PFSK-1 (cell line): ENCODE results near the gene SCNN1B.

Experiments used
- FOXP2 ChIP-seq: optimal IDR thresholded peaks from 2 replicates; pipeline ENCODE3; 2011; ENCODE audit warnings: borderline replicate concordance, control low read depth, inconsistent platforms; ENCODE audit not compliant: insufficient read depth; ENCODE audit errors: extremely low read length, extremely low read depth
- POLR2AphosphoS5 ChIP-seq: IDR thresholded peaks from 2 replicates; pipeline ENCODE4 v1.6.1; 2012; ENCODE audit warnings: low read depth, mild to moderate bottlenecking, control low read depth, low read length, moderate library complexity
- REST ChIP-seq, 2 experiments: IDR thresholded peaks; 2 replicates each; pipeline versions ENCODE4 v1.6.1 to v1.8.0; 2011 to 2012; ENCODE audit warnings: low read depth in 2 of 2, low read length in 2 of 2, control low read depth in 1 of 2, inconsistent platforms in 1 of 2, mild to moderate bottlenecking in 1 of 2, moderate library complexity in 1 of 2; ENCODE audit not compliant: insufficient read depth in 1 of 2
- SIN3A ChIP-seq: IDR thresholded peaks from 2 replicates; pipeline ENCODE4 v1.6.1; 2012; ENCODE audit warnings: mild to moderate bottlenecking, low read length, moderate library complexity, borderline replicate concordance; ENCODE audit not compliant: insufficient read depth
- TAF1 ChIP-seq: IDR thresholded peaks from 2 replicates; pipeline ENCODE4 v1.6.1; 2012; ENCODE audit warnings: low read length, control low read depth, borderline replicate concordance; ENCODE audit not compliant: insufficient read depth

- no peak for TF ChIP-seq POLR2AphosphoS5
- no peak for TF ChIP-seq FOXP2
- no peak for TF ChIP-seq SIN3A
- TF ChIP-seq TAF1: no peak
- TF ChIP-seq REST (IDR thresholded peaks at IDR 0.05; ENCODE audit: insufficient read depth in 1 of 2, low read depth in 2 of 2, low read length in 2 of 2): no peak
Measured at GRCh38 chr16:23269248-23269953, 32.7 kb upstream of the SCNN1B start.
